CD4-positive, alpha-beta T cell treated with Interleukin-21 for 1 hour (primary cell): ENCODE data around the gene HDAC11.
"Not testable (repeated sequence)": the region's sequence is repeated elsewhere in the genome, so short reads cannot be mapped to it uniquely, and the experiment has no call there.

Experiments
- DNase-seq: peaks from one replicate; pipeline ENCODE4 v3.0.0-alpha.2; 2020

Gene HDAC11

GRCh38 chr3:13493867-13494441, 13.8 kb downstream of the HDAC11 start:
- no peak for DNase-seq

- peak; percentile 11 for DNase-seq
Observed at GRCh38 chr3:13494463-13495350, 14.6 kb downstream of the HDAC11 start.

GRCh38 chr3:13495351-13495813, 15.3 kb downstream of the HDAC11 start:
- no peak for DNase-seq

- DNase-seq: peak; percentile 70
Observed at GRCh38 chr3:13495921-13496723, 16.0 kb downstream of the HDAC11 start.

GRCh38 chr3:13496879-13497278, 16.8 kb downstream of the HDAC11 start:
- no peak for DNase-seq

GRCh38 chr3:13497386-13497785, 17.3 kb downstream of the HDAC11 start:
- no peak for DNase-seq

- DNase-seq: no peak
Observed at GRCh38 chr3:13498354-13499060, 18.4 kb downstream of the HDAC11 start.

- DNase-seq: not testable (repeated sequence)
Observed at GRCh38 chr3:13499246-13499645, 19.1 kb downstream of the HDAC11 start.

GRCh38 chr3:13500133-13500885, 20.2 kb downstream of the HDAC11 start:
- DNase-seq: no peak

- no peak for DNase-seq
Observed at GRCh38 chr3:13501056-13501455, 20.9 kb downstream of the HDAC11 start.

- DNase-seq: no peak
Observed at GRCh38 chr3:13501521-13501920, 21.4 kb downstream of the HDAC11 start.

- no peak for DNase-seq
Observed at GRCh38 chr3:13501958-13502790, 22.1 kb downstream of the HDAC11 start.

GRCh38 chr3:13502791-13503060, 22.6 kb downstream of the HDAC11 start:
- no peak for DNase-seq

- DNase-seq: no peak
Observed at GRCh38 chr3:13504161-13504831, 24.2 kb downstream of the HDAC11 start.

- no peak for DNase-seq
Observed at GRCh38 chr3:13505147-13506130, 25.3 kb downstream of the HDAC11 start.

GRCh38 chr3:13506239-13506638, 26.1 kb downstream of the HDAC11 start:
- DNase-seq: no peak

GRCh38 chr3:13506680-13507079, 26.6 kb downstream of the HDAC11 start:
- DNase-seq: no peak

GRCh38 chr3:13507247-13507569, 27.1 kb downstream of the HDAC11 start:
- no peak for DNase-seq

- no peak for DNase-seq
Observed at GRCh38 chr3:13507570-13508339, 27.6 kb downstream of the HDAC11 start.
